Dendritic cell treated with granulocyte-macrophage colony-stimulating factor and Interleukin-4, amounts not matched to agents 40 ng/mL and 50 ng/mL, for 4 days (primary cell): ENCODE data around the gene CLCN5.

ENCODE experiments used
- H3K27ac Mint-ChIP-seq: one replicate; pipeline ENCODE4 v1.8.0; 2022; ENCODE audit warnings: mild to moderate bottlenecking, mixed read lengths
- H3K27me3 Mint-ChIP-seq: one replicate; pipeline ENCODE4 v1.8.0; 2022; ENCODE audit warnings: mild to moderate bottlenecking, mixed read lengths
- H3K36me3 Mint-ChIP-seq: one replicate; pipeline ENCODE4 v1.8.0; 2022; ENCODE audit warnings: low read depth, mixed read lengths
- H3K4me1 Mint-ChIP-seq: one replicate; pipeline ENCODE4 v1.8.0; 2022; ENCODE audit warnings: low read depth, mixed read lengths
- H3K4me3 Mint-ChIP-seq: one replicate; pipeline ENCODE4 v1.8.0; 2022; ENCODE audit warnings: mild to moderate bottlenecking, moderate library complexity, mixed read lengths
- H3K9me3 Mint-ChIP-seq: one replicate; pipeline ENCODE4 v1.8.0; 2022; ENCODE audit warnings: mixed read lengths
- intact Hi-C: fragments of 100-400 bp; cut with micrococcal nuclease; formaldehyde crosslinking; loops from one replicate; pipeline ENCODE4 v1.15.0; 2022

Gene CLCN5

DNA sequence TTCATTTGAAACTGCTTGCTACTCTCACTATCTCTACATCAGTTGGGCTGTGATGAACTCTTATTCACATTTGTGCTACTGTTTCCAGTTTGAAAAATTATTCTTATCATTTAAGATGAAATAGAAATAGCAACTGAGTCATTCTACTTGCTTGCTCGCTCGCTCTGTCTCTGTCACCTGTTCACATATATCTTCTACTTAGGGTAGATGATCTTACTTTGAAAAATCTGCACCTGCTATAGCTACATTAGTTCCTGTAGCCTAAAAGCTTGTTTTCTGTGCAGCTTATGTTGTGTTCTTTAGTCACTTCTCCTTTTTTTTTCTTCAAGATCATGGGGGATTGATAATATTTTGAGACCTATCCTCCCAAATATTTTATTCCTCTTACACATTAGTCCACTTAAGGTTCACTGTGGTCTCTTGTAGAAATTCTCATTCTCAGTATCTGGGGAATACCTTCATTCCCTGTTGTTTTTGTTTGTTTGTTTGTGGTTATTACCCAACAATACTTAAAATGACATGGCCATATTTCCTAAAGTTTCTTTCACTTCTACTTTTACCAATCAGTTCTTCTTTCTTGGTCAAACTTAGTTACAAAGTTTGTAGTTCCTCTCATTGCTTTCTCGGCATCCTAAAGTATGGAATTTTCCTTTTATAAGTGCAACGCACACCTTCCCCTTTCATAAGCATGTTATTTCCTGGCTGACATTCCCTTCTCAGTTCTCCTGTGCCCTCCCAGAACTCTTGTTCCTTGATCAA is 36.5 kb downstream of the CLCN5 start:
- no peaks in the 10 kb centered on the region for H3K9me3 Mint-ChIP-seq
- intact Hi-C loops, result loop anchor here (2.0 kb wide), 1 partner anchor 36 kb away; the partner anchor contains the start of gene CLCN5
- H3K4me3 Mint-ChIP-seq, result peak overlapping the region; percentile 4
- H3K4me1 Mint-ChIP-seq, result peaks cover 5% of the 10 kb centered on the region
- H3K36me3 Mint-ChIP-seq, result no peaks in the 10 kb centered on the region
- no peaks in the 10 kb centered on the region for H3K27me3 Mint-ChIP-seq
- no peak overlapping the region for H3K27ac Mint-ChIP-seq

DNA sequence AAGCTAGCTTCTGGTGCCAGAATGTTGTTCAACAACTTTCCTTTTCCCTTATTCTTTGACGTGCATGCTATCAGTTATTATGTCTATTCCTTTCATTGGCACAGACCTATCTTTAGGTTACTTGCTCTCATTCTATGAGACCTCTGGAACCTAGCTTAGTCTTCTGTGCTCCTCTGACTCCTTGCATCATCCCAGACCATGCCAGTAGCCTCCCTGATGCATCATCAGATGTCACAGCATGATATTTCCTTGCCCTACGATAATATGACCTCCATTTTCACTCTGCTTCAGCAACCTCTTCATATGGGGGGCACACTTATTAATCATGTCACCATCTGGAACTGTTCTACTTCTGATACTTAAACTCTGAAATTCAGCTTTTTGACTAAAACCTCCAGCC is 37.2 kb downstream of the CLCN5 start:
- peaks cover 1% of the 10 kb centered on the region for H3K4me1 Mint-ChIP-seq
- H3K36me3 Mint-ChIP-seq, result no peaks in the 10 kb centered on the region
- intact Hi-C loops, result loop anchor here (2.0 kb wide), 1 partner anchor 37 kb away; the partner anchor contains the start of gene CLCN5
- H3K4me3 Mint-ChIP-seq, result no peak overlapping the region
- no peaks in the 10 kb centered on the region for H3K27me3 Mint-ChIP-seq
- H3K9me3 Mint-ChIP-seq, result no peaks in the 10 kb centered on the region
- no peak overlapping the region for H3K27ac Mint-ChIP-seq

- Mint-ChIP-seq H3K36me3 (no peaks in the 10 kb centered on the region), H3K27ac (no peak overlapping the region), H3K9me3 (no peaks in the 10 kb centered on the region), H3K27me3 (no peaks in the 10 kb centered on the region), H3K4me1 (no peaks in the 10 kb centered on the region), H3K4me3 (no peak overlapping the region)
- intact Hi-C loops, result no loop called here
These were observed 37.7 kb downstream of the CLCN5 start for GRCh38 chrX:49960061-49960460.

GRCh38 chrX:49970674-49971073 is 48.3 kb downstream of the CLCN5 start:
- H3K36me3 Mint-ChIP-seq, result peaks cover 23% of the 10 kb centered on the region
- intact Hi-C loops, result no loop called here
- no peaks in the 10 kb centered on the region for H3K9me3 Mint-ChIP-seq
- H3K27ac Mint-ChIP-seq, result no peak overlapping the region
- no peaks in the 10 kb centered on the region for H3K27me3 Mint-ChIP-seq
- no peak overlapping the region for H3K4me3 Mint-ChIP-seq
- peaks cover 10% of the 10 kb centered on the region for H3K4me1 Mint-ChIP-seq

- peaks cover 24% of the 10 kb centered on the region for H3K4me1 Mint-ChIP-seq
- peaks cover 25% of the 10 kb centered on the region for H3K36me3 Mint-ChIP-seq
These were observed 50.0 kb downstream of the CLCN5 start for GRCh38 chrX:49972328-49972860.

DNA sequence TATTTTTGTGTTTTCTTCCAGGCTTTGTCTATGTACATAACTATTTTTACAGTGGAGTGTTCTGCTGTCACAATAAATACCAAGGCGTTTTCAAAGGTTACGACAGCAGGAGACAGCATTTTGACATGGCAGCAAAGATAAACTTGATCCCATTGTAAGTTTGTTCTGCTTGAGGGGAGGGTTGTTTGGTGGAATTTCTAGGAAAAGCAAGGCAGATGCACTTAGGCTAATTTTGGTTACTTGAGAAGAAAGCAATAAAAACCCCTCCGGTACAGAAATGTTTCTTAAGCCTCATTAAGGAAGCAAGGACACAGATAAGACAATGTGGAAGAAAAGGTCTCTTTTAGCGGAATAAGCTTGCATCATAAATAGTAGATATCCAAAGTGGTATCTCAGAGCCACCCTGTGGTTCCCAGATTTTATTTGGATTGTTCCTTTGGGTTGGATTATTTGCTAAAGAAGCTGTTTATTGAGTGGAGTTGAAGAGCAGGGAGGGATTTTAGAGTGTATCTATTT is 54.3 kb downstream of the CLCN5 start:
- intact Hi-C loops, result no loop called here
- Mint-ChIP-seq H3K4me3 (no peak overlapping the region), H3K9me3 (no peaks in the 10 kb centered on the region), H3K36me3 (peaks cover 39% of the 10 kb centered on the region), H3K27ac (peak overlapping the region; percentile 10), H3K27me3 (no peaks in the 10 kb centered on the region), H3K4me1 (peaks cover 33% of the 10 kb centered on the region)

More at GRCh38 chrX:49972328-49972860, 50.0 kb downstream of the CLCN5 start:
- Mint-ChIP-seq H3K27ac (no peak overlapping the region), H3K9me3 (no peaks in the 10 kb centered on the region), H3K4me3 (no peak overlapping the region), H3K27me3 (no peaks in the 10 kb centered on the region)
- intact Hi-C loops, result no loop called here

DNA sequence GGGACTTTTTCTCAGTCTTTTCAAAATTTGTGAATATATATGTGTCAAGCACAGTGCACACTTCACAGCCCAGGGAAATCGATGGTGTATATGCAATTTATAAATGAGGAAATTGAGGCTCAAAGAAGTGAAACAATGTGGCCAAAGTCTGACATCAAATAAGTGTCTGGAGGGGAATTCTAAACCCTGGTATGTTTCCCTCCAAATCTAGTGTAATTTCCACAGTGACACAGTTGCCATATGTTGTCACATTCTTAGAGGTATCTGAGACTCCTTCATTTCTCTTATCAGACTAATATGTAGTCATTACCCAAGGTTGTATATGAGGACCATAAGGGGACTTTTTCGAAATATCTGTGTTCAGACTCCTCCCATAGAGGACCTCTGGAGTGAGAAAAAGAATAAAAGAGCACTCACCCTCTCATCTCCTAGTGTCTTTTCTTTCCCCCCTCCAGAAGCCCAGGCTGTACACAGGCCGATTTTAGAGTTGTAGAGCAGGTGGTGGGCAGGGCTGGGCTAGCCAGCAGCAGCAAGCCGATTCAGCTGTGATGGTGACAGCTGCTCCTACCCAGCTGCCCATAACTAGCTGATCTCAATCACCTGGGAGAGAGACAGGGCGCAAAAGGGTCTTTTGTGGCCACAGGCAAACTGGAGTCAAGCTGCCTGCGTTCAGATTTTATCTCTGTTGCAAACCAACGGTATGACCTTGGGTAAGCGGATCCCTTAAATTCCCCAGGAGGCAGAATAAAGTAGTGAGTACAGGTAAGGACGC is 55.1 kb downstream of the CLCN5 start:
- Mint-ChIP-seq H3K36me3 (peaks cover 39% of the 10 kb centered on the region), H3K9me3 (no peaks in the 10 kb centered on the region), H3K4me3 (no peak overlapping the region), H3K4me1 (peaks cover 33% of the 10 kb centered on the region), H3K27ac (peak overlapping the region; percentile 73), H3K27me3 (no peaks in the 10 kb centered on the region)
- intact Hi-C loops, result no loop called here

- intact Hi-C loops, result no loop called here
- peaks cover 33% of the 10 kb centered on the region for H3K4me1 Mint-ChIP-seq
These were observed 55.8 kb downstream of the CLCN5 start for GRCh38 chrX:49978176-49978575.

DNA sequence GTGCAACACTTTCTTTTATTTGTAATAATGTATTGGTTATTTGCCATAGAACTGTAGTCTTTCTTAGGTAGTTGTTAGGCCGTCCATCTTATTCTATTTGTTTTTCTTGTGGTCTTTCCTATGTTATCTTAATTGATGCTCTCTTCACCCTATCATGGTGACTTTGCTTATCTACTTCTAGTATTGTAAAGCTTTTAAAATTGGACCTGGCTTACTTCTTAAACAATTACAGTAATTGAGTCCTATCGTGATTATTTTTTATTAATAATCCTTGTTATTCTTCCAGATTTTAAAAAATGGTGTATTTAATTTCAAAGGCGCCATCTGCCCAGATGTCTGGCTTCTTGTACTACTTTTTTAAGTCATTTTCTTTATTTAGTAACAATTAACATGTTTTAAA is 63.7 kb downstream of the CLCN5 start:
- Mint-ChIP-seq H3K27me3 (no peaks in the 10 kb centered on the region), H3K4me3 (no peak overlapping the region), H3K4me1 (peaks cover 8% of the 10 kb centered on the region), H3K9me3 (no peaks in the 10 kb centered on the region), H3K27ac (no peak overlapping the region), H3K36me3 (peaks cover 16% of the 10 kb centered on the region)
- intact Hi-C loops, result no loop called here

More at GRCh38 chrX:49978176-49978575, 55.8 kb downstream of the CLCN5 start:
- Mint-ChIP-seq H3K36me3 (peaks cover 39% of the 10 kb centered on the region), H3K9me3 (no peaks in the 10 kb centered on the region), H3K4me3 (no peak overlapping the region), H3K27me3 (no peaks in the 10 kb centered on the region), H3K27ac (no peak overlapping the region)

DNA sequence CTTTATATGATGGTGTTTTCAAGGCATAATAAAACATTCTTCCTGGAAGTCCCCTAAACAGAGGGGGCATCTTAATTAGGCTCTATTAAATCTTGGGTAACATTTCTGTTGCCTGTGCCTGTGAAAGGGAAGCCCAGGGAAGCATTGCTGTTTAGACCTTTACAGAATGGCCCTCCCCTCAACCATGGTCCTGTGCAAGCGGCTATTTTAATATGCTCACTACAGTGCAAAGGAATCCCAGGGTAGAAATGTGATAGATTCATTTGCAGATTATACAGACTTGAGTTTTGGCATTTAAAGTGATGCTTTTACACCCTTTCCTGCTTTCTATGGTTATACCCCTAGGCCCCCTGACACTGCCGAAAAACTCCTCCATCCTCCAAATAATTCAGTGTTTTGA is 65.3 kb downstream of the CLCN5 start:
- H3K4me1 Mint-ChIP-seq, result peaks cover 8% of the 10 kb centered on the region
- intact Hi-C loops, result no loop called here
- H3K27me3 Mint-ChIP-seq, result no peaks in the 10 kb centered on the region
- H3K36me3 Mint-ChIP-seq, result peaks cover 11% of the 10 kb centered on the region
- no peaks in the 10 kb centered on the region for H3K9me3 Mint-ChIP-seq
- no peak overlapping the region for H3K4me3 Mint-ChIP-seq
- H3K27ac Mint-ChIP-seq, result no peak overlapping the region

DNA sequence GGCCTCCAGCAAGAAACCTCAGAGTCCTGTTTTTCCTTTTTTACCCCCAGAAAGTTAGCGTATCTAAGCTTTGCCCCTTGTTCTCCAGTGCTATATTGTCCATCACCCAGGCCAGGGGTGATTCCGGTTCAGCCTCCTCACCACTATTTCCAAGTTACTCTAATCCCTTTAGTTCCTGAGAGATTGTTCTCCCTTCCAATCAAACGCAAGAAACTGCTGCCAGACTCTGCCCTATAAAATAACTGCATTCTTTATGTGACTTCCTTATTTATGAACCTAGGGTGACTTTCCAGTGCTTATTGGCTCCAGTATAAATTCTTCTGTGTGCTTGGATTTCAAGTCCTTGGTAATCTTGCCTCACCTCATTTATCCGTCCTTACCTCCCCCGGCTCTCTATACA is 65.7 kb downstream of the CLCN5 start:
- Mint-ChIP-seq H3K36me3 (peaks cover 11% of the 10 kb centered on the region), H3K4me1 (peaks cover 13% of the 10 kb centered on the region), H3K9me3 (no peaks in the 10 kb centered on the region), H3K27ac (no peak overlapping the region), H3K4me3 (no peak overlapping the region), H3K27me3 (no peaks in the 10 kb centered on the region)
- intact Hi-C loops, result no loop called here

DNA sequence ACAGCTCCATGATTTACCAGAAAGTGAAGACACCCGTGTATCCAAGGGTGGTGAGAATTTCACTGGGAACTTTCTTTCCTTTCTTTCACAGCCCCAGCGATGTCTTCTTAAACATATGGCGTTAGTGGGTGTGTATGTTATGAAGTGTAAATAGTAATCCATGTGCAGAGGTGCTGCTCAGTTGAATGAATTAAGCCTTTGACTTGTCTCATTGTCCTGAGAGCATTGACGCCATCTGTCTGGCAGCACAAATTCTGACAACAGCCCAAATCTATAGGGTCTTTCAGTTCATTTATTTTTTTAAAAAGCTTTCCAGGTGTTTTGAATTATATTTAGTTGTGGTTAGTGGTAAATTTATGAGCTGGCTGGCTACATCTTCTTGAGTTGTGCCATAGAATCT is 69.4 kb downstream of the CLCN5 start:
- intact Hi-C loops, result no loop called here
- Mint-ChIP-seq H3K27me3 (no peaks in the 10 kb centered on the region), H3K4me3 (no peak overlapping the region), H3K27ac (no peak overlapping the region), H3K4me1 (peaks cover 42% of the 10 kb centered on the region), H3K9me3 (no peaks in the 10 kb centered on the region), H3K36me3 (peaks cover 8% of the 10 kb centered on the region)

- peak overlapping the region; percentile 53 for H3K27ac Mint-ChIP-seq
- H3K4me1 Mint-ChIP-seq, result peaks cover 49% of the 10 kb centered on the region
- peaks cover 16% of the 10 kb centered on the region for H3K36me3 Mint-ChIP-seq
- no peak overlapping the region for H3K4me3 Mint-ChIP-seq
- H3K27me3 Mint-ChIP-seq, result no peaks in the 10 kb centered on the region
- intact Hi-C loops, result no loop called here
- H3K9me3 Mint-ChIP-seq, result no peaks in the 10 kb centered on the region
These were observed 70.5 kb downstream of the CLCN5 start for GRCh38 chrX:49992853-49993252.

GRCh38 chrX:49993661-49994060 is 71.3 kb downstream of the CLCN5 start:
- peak overlapping the region; percentile 6 for H3K27ac Mint-ChIP-seq
- peaks cover 48% of the 10 kb centered on the region for H3K4me1 Mint-ChIP-seq
- no peak overlapping the region for H3K4me3 Mint-ChIP-seq
- H3K36me3 Mint-ChIP-seq, result peaks cover 12% of the 10 kb centered on the region
- no peaks in the 10 kb centered on the region for H3K9me3 Mint-ChIP-seq
- intact Hi-C loops, result no loop called here
- H3K27me3 Mint-ChIP-seq, result no peaks in the 10 kb centered on the region
